Stimulated activated naive B cell treated with anti-CD40 and anti-IgM and Interleukin-4, amounts not matched to agents 10 μg/mL and 1 μg/mL and 100 μg/mL, for 72 hours (primary cell): Measurements from ENCODE around the gene SPCS1.
"Not testable (repeated sequence)": the region's sequence is repeated elsewhere in the genome, so short reads cannot be mapped to it uniquely, and the experiment has no call there.

ENCODE experiments used
- ATAC-seq, 2 donors: fragments of 150-1000 bp; cut with Tn5 transposase; replicated peaks; 2 replicates each; pipeline ENCODE4 v1.10.0; 2021; ENCODE audit warnings: moderate library complexity in 1 of 2
- DNase-seq: peaks from one replicate; pipeline ENCODE4 v3.0.0; 2021
- H3K27ac Mint-ChIP-seq: one replicate; pipeline ENCODE4 v1.8.0; 2022; ENCODE audit warnings: mild to moderate bottlenecking, mixed read lengths
- H3K27me3 Mint-ChIP-seq, 2 donors: one replicate each; pipeline ENCODE4 v1.8.0; 2022; ENCODE audit warnings: mixed read lengths in 2 of 2
- H3K36me3 Mint-ChIP-seq, 2 donors: one replicate each; pipeline ENCODE4 v1.8.0; 2022; ENCODE audit warnings: mixed read lengths in 2 of 2, mild to moderate bottlenecking in 1 of 2
- H3K4me1 Mint-ChIP-seq, 2 donors: one replicate each; pipeline ENCODE4 v1.8.0; 2022; ENCODE audit warnings: mixed read lengths in 2 of 2, mild to moderate bottlenecking in 1 of 2
- H3K4me3 Mint-ChIP-seq, 2 donors: one replicate each; pipeline ENCODE4 v1.8.0; 2022; ENCODE audit warnings: mild to moderate bottlenecking in 2 of 2, mixed read lengths in 2 of 2, moderate library complexity in 1 of 2
- H3K9me3 Mint-ChIP-seq, 2 donors: one replicate each; pipeline ENCODE4 v1.8.0; 2022; ENCODE audit warnings: mixed read lengths in 2 of 2, mild to moderate bottlenecking in 1 of 2

The SPCS1 gene

GRCh38 chr3:52705688-52706686 is at the start of gene SPCS1, which contains the start of gene GLT8D1:
SPCS1 (plus strand) TSS chr3:52706106; CDS start chr3:52706247, 141 bp downstream.
GLT8D1 (minus strand) TSS chr3:52705791; CDS start chr3:52700460, 5,331 bp downstream.
- Mint-ChIP-seq H3K4me1 (peaks cover 19 to 48% of the 10 kb centered on the region in 2 donors), H3K9me3 (no peaks in the 10 kb centered on the region), H3K36me3 (peaks cover 14 to 22% of the 10 kb centered on the region in 2 donors), H3K27me3 (no peaks in the 10 kb centered on the region), H3K27ac (peak within 1 kb of the TSS; percentile 97), H3K4me3 (peak within 1 kb of the TSS; percentile 97 to 98)
- peak; percentile 92 to 93 for ATAC-seq
- peak; percentile 84 for DNase-seq

- DNase-seq: no peak
- Mint-ChIP-seq H3K36me3 (peaks cover 34 to 37% of the 10 kb centered on the region in 2 donors), H3K9me3 (no peaks in the 10 kb centered on the region), H3K27me3 (no peaks in the 10 kb centered on the region), H3K27ac (no peak overlapping the region), H3K4me3 (no peak overlapping the region), H3K4me1 (no peaks in the 10 kb centered on the region)
- no peak for ATAC-seq
Measured at GRCh38 chr3:52660046-52660445, 45.9 kb upstream of the SPCS1 start.

GRCh38 chr3:52663098-52663497 is 42.8 kb upstream of the SPCS1 start:
- DNase-seq (no peak), ATAC-seq (no peak)
- Mint-ChIP-seq H3K27ac (no peak overlapping the region), H3K4me1 (no peaks in the 10 kb centered on the region), H3K36me3 (peaks cover 30 to 41% of the 10 kb centered on the region in 2 donors), H3K27me3 (no peaks in the 10 kb centered on the region), H3K9me3 (no peaks in the 10 kb centered on the region), H3K4me3 (no peak overlapping the region)

DNA sequence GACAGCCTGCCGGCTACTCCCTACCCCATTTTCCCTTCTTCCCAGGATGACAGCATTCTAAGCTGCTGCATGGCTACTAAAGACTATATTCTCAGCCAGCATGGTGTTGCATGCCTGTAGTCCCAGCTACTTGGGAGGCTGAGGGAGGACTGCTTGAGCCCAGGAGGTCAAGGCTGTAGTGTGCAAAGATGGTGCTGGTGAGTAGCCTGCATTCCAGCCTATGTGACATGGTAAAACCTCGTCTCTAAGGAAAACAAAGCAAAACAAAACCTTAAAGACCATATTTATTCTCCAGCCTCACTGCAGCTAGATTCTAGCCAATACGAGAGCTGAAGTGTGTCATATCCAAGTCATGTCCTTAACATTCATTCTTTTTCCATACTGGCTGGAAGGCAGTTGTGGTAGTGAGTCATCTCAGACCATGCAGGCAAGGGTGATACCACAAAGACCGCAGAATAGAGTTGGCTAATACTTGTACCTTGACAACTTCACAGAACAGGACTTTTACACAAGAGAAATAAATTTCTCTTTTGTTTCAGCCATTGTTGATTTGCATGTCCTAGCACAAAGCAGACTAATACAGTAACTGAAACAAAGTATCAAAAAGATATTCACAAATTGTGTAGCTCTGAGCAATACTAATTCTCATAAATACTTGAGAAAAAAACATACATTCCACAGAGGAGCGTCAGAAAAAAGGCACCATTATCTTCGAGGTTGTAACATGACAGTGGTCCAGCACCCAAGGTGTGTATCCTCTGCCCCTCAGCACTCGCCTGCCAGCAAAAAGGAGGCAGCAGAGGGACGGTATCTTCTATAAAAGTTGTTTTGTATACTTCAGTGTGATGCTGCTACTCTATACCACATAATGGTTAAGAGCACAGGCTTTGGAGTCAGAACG is 35.0 kb upstream of the SPCS1 start:
- Mint-ChIP-seq H3K9me3 (no peaks in the 10 kb centered on the region), H3K4me1 (peaks cover 9 to 11% of the 10 kb centered on the region in 2 donors), H3K27me3 (no peaks in the 10 kb centered on the region), H3K27ac (peak overlapping the region; percentile 69), H3K36me3 (peaks cover 25 to 45% of the 10 kb centered on the region in 2 donors), H3K4me3 (no peak overlapping the region)
- DNase-seq (no peak), ATAC-seq (peak; percentile 49 to 74)

- no peak for ATAC-seq
- Mint-ChIP-seq H3K9me3 (no peaks in the 10 kb centered on the region), H3K27me3 (no peaks in the 10 kb centered on the region), H3K27ac (no peak overlapping the region), H3K36me3 (peaks cover 29 to 45% of the 10 kb centered on the region in 2 donors), H3K4me1 (peaks cover 9 to 11% of the 10 kb centered on the region in 2 donors), H3K4me3 (no peak overlapping the region)
- no peak for DNase-seq
Measured at GRCh38 chr3:52671676-52672075, 34.2 kb upstream of the SPCS1 start.

DNA sequence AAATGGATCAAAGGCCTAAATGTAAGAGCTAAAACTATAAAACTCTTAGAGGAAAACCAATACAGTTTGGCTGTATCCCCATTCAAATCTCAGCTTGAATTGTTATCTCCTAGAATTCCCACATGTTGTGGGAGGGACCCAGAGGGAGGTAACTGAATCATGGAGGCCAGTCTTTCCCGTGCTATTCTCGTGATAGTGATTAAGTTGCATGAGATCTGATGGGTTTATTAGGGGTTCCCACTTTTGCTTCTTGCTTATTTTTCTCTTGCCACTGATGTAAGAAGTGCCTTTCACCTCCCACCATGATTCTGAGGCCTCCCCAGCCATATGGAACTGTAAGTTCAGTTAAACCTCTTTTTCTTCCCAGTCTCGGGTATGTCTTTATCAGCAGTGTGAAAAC is 29.7 kb upstream of the SPCS1 start:
- peaks cover 5 to 22% of the 10 kb centered on the region in 2 donors for H3K4me1 Mint-ChIP-seq
- H3K27ac Mint-ChIP-seq: peak overlapping the region; percentile 4
- H3K36me3 Mint-ChIP-seq: peaks cover 51 to 52% of the 10 kb centered on the region in 2 donors

DNA sequence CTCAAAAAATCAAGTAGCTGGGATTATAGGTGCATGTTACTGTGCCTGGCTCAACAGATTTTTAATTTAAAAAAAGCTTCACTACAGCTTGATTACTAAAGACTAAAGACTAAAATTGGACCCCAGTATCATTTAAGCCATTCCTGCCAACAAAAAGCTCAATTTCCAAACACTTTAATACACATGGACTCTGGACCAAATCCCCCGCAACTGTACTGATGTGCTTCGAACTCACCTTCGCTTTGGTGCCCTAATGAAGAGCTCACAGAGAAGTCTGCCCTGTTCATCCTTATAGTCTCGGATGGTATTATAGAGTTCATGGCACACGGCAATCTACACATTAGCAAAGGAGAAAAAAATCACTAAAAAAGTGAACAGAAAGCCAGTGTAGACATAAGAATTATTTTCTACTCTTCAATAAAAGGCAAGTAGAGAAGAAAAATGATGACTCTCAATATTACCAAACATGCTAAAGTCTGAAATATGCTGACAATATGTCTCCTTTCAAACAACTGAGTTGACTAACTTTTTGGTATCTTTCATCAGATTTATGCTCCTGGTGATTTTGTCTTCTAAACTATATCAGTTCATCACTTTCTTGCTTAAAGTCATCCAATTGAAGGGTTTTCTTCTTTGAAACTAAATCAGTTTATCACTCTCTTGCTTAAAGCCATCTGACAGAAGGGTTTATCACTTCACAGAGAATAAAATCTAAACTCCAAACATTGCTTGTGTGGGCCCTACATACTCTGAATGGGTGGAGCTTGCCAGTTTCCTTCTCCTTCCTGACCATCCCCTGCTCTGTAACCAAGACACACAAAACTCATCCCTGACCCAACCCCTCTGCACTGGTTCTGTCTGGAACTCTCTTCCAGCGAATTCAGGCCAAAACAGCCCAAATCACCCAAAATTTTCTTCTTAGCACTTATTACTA is 27.4 kb upstream of the SPCS1 start:
- Mint-ChIP-seq H3K27ac (no peak overlapping the region), H3K27me3 (no peaks in the 10 kb centered on the region), H3K36me3 (peaks cover 44 to 48% of the 10 kb centered on the region in 2 donors)

More for the DNA sequence above, 29.7 kb upstream of the SPCS1 start:
- ATAC-seq, H3K27me3 Mint-ChIP-seq, H3K9me3 Mint-ChIP-seq, DNase-seq, H3K4me3 Mint-ChIP-seq: not testable (repeated sequence)

DNA sequence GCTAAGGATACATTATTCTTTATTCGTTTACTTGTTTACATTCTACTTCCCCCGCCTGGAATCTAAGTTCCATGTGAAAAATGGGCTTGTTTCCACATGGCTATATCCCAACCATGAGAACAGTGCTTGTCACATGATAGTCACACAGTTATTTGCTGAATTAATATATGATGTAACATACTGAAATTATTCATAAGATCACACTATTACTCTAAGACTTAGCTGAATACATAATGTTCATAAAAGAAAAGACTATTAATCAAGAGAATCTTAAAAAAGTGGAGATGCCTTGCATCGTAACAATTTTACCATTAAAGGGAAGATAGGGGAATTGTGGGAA is 26.7 kb upstream of the SPCS1 start:
- Mint-ChIP-seq H3K4me1 (peaks cover 10 to 37% of the 10 kb centered on the region in 2 donors), H3K36me3 (peaks cover 44 to 48% of the 10 kb centered on the region in 2 donors)

More for the DNA sequence above, 27.4 kb upstream of the SPCS1 start:
- ATAC-seq: no peak
- Mint-ChIP-seq H3K9me3 (no peaks in the 10 kb centered on the region), H3K4me1 (peaks cover 10 to 37% of the 10 kb centered on the region in 2 donors), H3K4me3 (no peak overlapping the region)
- DNase-seq: no peak

DNA sequence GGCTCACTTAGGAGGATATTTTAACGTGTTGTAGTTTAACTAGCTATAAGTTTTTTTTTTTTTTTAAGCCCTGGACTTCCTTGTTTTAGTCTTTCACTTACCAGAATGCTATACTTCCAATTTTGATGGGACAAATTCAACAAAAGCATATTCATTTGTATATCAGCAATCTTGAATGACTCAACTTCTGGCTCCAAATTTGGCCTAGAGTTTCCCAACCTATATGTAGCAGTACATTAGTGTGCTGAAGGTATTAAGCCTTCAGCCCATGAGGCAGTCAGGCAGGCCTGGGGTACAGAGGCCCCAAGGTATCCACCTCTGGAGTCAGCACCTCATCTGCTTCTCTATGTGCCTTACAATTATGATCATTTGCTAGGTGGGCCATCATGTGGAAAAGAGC is 26.1 kb upstream of the SPCS1 start:
- ATAC-seq (no peak), DNase-seq (no peak)
- H3K36me3 Mint-ChIP-seq: peaks cover 42 to 46% of the 10 kb centered on the region in 2 donors
- H3K27me3 Mint-ChIP-seq: no peaks in the 10 kb centered on the region
- H3K27ac Mint-ChIP-seq: peak overlapping the region; percentile 37
- H3K4me1 Mint-ChIP-seq: peaks cover 10 to 43% of the 10 kb centered on the region in 2 donors
- H3K9me3 Mint-ChIP-seq: no peaks in the 10 kb centered on the region
- H3K4me3 Mint-ChIP-seq: no peak overlapping the region

More for the DNA sequence above, 26.7 kb upstream of the SPCS1 start:
- Mint-ChIP-seq H3K9me3 (no peaks in the 10 kb centered on the region), H3K27me3 (no peaks in the 10 kb centered on the region), H3K4me3 (no peak overlapping the region), H3K27ac (no peak overlapping the region)
- ATAC-seq (no peak), DNase-seq (no peak)

- Mint-ChIP-seq H3K4me1 (peaks cover 11 to 46% of the 10 kb centered on the region in 2 donors), H3K27me3 (no peaks in the 10 kb centered on the region), H3K4me3 (peak overlapping the region in 1 of 2 donors; percentile 14), H3K36me3 (peaks cover 30 to 41% of the 10 kb centered on the region in 2 donors), H3K9me3 (no peaks in the 10 kb centered on the region), H3K27ac (peak overlapping the region; percentile 73)
- DNase-seq (no peak), ATAC-seq (peak in 1 of 2 donors; percentile 7)
Measured at GRCh38 chr3:52681596-52681995, 24.3 kb upstream of the SPCS1 start.

- H3K27me3 Mint-ChIP-seq: no peaks in the 10 kb centered on the region
- ATAC-seq: peak; percentile 26 to 61
- no peaks in the 10 kb centered on the region for H3K9me3 Mint-ChIP-seq
- peak; percentile 45 for DNase-seq
- peak overlapping the region; percentile 14 to 35 for H3K4me3 Mint-ChIP-seq
- peaks cover 26 to 38% of the 10 kb centered on the region in 2 donors for H3K36me3 Mint-ChIP-seq
- peak overlapping the region; percentile 86 for H3K27ac Mint-ChIP-seq
- peaks cover 11 to 50% of the 10 kb centered on the region in 2 donors for H3K4me1 Mint-ChIP-seq
Measured at GRCh38 chr3:52682016-52682415, 23.9 kb upstream of the SPCS1 start.

GRCh38 chr3:52683611-52684010 is 22.3 kb upstream of the SPCS1 start:
- Mint-ChIP-seq H3K27me3 (no peaks in the 10 kb centered on the region), H3K36me3 (peaks cover 18 to 38% of the 10 kb centered on the region in 2 donors), H3K9me3 (no peaks in the 10 kb centered on the region), H3K4me3 (peak overlapping the region in 1 of 2 donors; percentile 6), H3K27ac (no peak overlapping the region), H3K4me1 (peaks cover 13 to 61% of the 10 kb centered on the region in 2 donors)
- ATAC-seq (no peak), DNase-seq (no peak)

- peak overlapping the region; percentile 85 to 95 for H3K4me3 Mint-ChIP-seq
- no peak for DNase-seq
- peaks cover 13 to 56% of the 10 kb centered on the region in 2 donors for H3K4me1 Mint-ChIP-seq
- ATAC-seq: no peak
- no peaks in the 10 kb centered on the region for H3K9me3 Mint-ChIP-seq
- peaks cover 12 to 38% of the 10 kb centered on the region in 2 donors for H3K36me3 Mint-ChIP-seq
- no peak overlapping the region for H3K27ac Mint-ChIP-seq
- H3K27me3 Mint-ChIP-seq: no peaks in the 10 kb centered on the region
Measured at GRCh38 chr3:52684184-52684583, 21.7 kb upstream of the SPCS1 start.
